ENCODE measurements around the gene C10orf120. TPM values are rescaled to one million over a fixed set of nuclear protein-coding genes. Genes with fewer than 3 reads are reported as not detected.

Gene C10orf120
- total RNA-seq, 1 experiment from 2014 or later: not detected

- no peaks in the 10 kb centered on the region for H3K4me1 Mint-ChIP-seq (ENCODE audit: insufficient read depth, unreplicated experiment)
- H3K4me3 Mint-ChIP-seq (ENCODE audit: unreplicated experiment): no peak overlapping the region
- POLR2A ChIA-PET: interaction anchor here (0.5 kb wide), 1 partner anchor 501 kb away, joined by 3 read pairs; no protein-coding TSS in a partner anchor
- no peak for TF ChIP-seq CTCF (IDR thresholded peaks at IDR 0.05; ENCODE audit: unreplicated experiment)
- intact Hi-C loops (cut with micrococcal nuclease): no loop called here
- H3K36me3 Mint-ChIP-seq (ENCODE audit: insufficient read depth, unreplicated experiment): no peaks in the 10 kb centered on the region
- peak; percentile 47 for DNase-seq (ENCODE audit: unreplicated experiment)
- BruUV-seq (replicated peaks): no TSS peak
- CTCF ChIA-PET: no interaction called here
- peaks cover 46% of the 10 kb centered on the region for H3K27me3 Mint-ChIP-seq (ENCODE audit: insufficient read depth, unreplicated experiment)
- H3K27ac Mint-ChIP-seq (ENCODE audit: low read depth, unreplicated experiment): no peak overlapping the region
- H3K9me3 Mint-ChIP-seq (ENCODE audit: unreplicated experiment): no peaks in the 10 kb centered on the region
Observed at GRCh38 chr10:122655524-122656307, 43.9 kb downstream of the C10orf120 start.

- DNase-seq (ENCODE audit: unreplicated experiment): no peak
- TF ChIP-seq CTCF (IDR thresholded peaks at IDR 0.05; ENCODE audit: unreplicated experiment): no peak
- ChIA-PET CTCF (interaction anchor here (1.4 to 3.1 kb wide), 4 partner anchors 9 to 84 kb away, joined by 6 to 27 read pairs (median 16); no protein-coding TSS in a partner anchor), POLR2A (interaction anchor here (0.8 kb wide), 1 partner anchor 13 kb away, joined by 3 read pairs; no protein-coding TSS in a partner anchor)
- H3K27ac Mint-ChIP-seq (ENCODE audit: low read depth, unreplicated experiment): no peak overlapping the region
- no TSS peak for BruUV-seq (replicated peaks)
- H3K4me1 Mint-ChIP-seq (ENCODE audit: insufficient read depth, unreplicated experiment): no peaks in the 10 kb centered on the region
- H3K36me3 Mint-ChIP-seq (ENCODE audit: insufficient read depth, unreplicated experiment): no peaks in the 10 kb centered on the region
- no peak overlapping the region for H3K4me3 Mint-ChIP-seq (ENCODE audit: unreplicated experiment)
- no peaks in the 10 kb centered on the region for H3K9me3 Mint-ChIP-seq (ENCODE audit: unreplicated experiment)
- peaks cover 38% of the 10 kb centered on the region for H3K27me3 Mint-ChIP-seq (ENCODE audit: insufficient read depth, unreplicated experiment)
- intact Hi-C loops (cut with micrococcal nuclease): no loop called here
Observed at GRCh38 chr10:122650331-122650730, 49.3 kb downstream of the C10orf120 start.

GRCh38 chr10:122649903-122650302 lies 49.7 kb downstream of the C10orf120 start:
- ChIA-PET POLR2A (interaction anchor here (0.8 kb wide), 1 partner anchor 14 kb away, joined by 3 read pairs; no protein-coding TSS in a partner anchor), CTCF (interaction anchor here (1.4 to 3.1 kb wide), 7 partner anchors 9 to 83 kb away, joined by 6 to 27 read pairs (median 12); no protein-coding TSS in a partner anchor)
- Mint-ChIP-seq H3K4me3 (ENCODE audit: unreplicated experiment) (no peak overlapping the region), H3K9me3 (ENCODE audit: unreplicated experiment) (no peaks in the 10 kb centered on the region), H3K4me1 (ENCODE audit: insufficient read depth, unreplicated experiment) (no peaks in the 10 kb centered on the region), H3K27me3 (ENCODE audit: insufficient read depth, unreplicated experiment) (peaks cover 38% of the 10 kb centered on the region), H3K27ac (ENCODE audit: low read depth, unreplicated experiment) (no peak overlapping the region), H3K36me3 (ENCODE audit: insufficient read depth, unreplicated experiment) (no peaks in the 10 kb centered on the region)
- BruUV-seq (replicated peaks): no TSS peak
- intact Hi-C loops (cut with micrococcal nuclease): no loop called here
- no peak for DNase-seq (ENCODE audit: unreplicated experiment)
- TF ChIP-seq CTCF (IDR thresholded peaks at IDR 0.05; ENCODE audit: unreplicated experiment): no peak

GRCh38 chr10:122648599-122649428 lies 50.8 kb downstream of the C10orf120 start:
- Mint-ChIP-seq H3K4me3 (ENCODE audit: unreplicated experiment) (no peak overlapping the region), H3K27me3 (ENCODE audit: insufficient read depth, unreplicated experiment) (peaks cover 28% of the 10 kb centered on the region), H3K36me3 (ENCODE audit: insufficient read depth, unreplicated experiment) (no peaks in the 10 kb centered on the region), H3K9me3 (ENCODE audit: unreplicated experiment) (no peaks in the 10 kb centered on the region), H3K4me1 (ENCODE audit: insufficient read depth, unreplicated experiment) (no peaks in the 10 kb centered on the region), H3K27ac (ENCODE audit: low read depth, unreplicated experiment) (no peak overlapping the region)
- intact Hi-C loops (cut with micrococcal nuclease): loop anchor here (1.0 kb wide), 1 partner anchor 55 kb away; no protein-coding TSS in a partner anchor
- POLR2A ChIA-PET: interaction anchor here (0.6 to 0.8 kb wide), 2 partner anchors 353 to 1208 kb away, joined by 3 to 5 read pairs; no protein-coding TSS in a partner anchor
- BruUV-seq (replicated peaks): no TSS peak
- peak; percentile 70 for TF ChIP-seq CTCF (IDR thresholded peaks at IDR 0.05; ENCODE audit: unreplicated experiment)
- CTCF ChIA-PET: interaction anchor here (0.6 to 3.1 kb wide), 16 partner anchors 9 to 916 kb away, joined by 3 to 27 read pairs (median 4); no protein-coding TSS in a partner anchor
- peak; percentile 68 for DNase-seq (ENCODE audit: unreplicated experiment)

Measured in MCF 10A (cell line).